Panc1 (cell line): ENCODE results near the gene TAB3. TPM values are rescaled to one million over a fixed set of nuclear protein-coding genes. Genes with fewer than 3 reads are reported as not detected.

Experiments used
- ATAC-seq: fragments of 200-7000 bp; cut with Tn5 transposase; 2 replicates; pipeline ENCODE4 v1.9.1; 2020; ENCODE audit warnings: mild to moderate bottlenecking, moderate library complexity
- BruUV-seq: library from RNA; stranded (reverse); fragments of 400-500 nt; replicated peaks from 2 replicates; lab custom pipeline; 2021; lab: Mats Ljungman, UMichigan
- CTCF ChIA-PET: fragments of 300-600 bp; sonication (Branson Sonifier 250); formaldehyde crosslinking; loops from one replicate; lab custom pipeline; 2022; ENCODE audit warnings: antibody characterized with exemption; lab: Charles Lee
- POLR2A ChIA-PET: fragments of 300-600 bp; sonication (Branson Sonifier 250); formaldehyde crosslinking; loops from one replicate; lab custom pipeline; 2022; ENCODE audit warnings: antibody characterized with exemption; lab: Charles Lee
- DNase-seq: peaks from one replicate; pipeline ENCODE4 v3.0.0-alpha.2; 2010; ENCODE audit warnings: low read depth, low spot score
- H3K27ac ChIP-seq: 2 replicates; pipeline ENCODE4 v1.5.1; 2011; ENCODE audit warnings: mild to moderate bottlenecking, low read length, inconsistent platforms
- H3K27me3 ChIP-seq: fragments of 200-500 bp; sonication (Bioruptor generic); 2 replicates; pipeline ENCODE4 v1.6.0; 2014; ENCODE audit warnings: low read length, inconsistent platforms; ENCODE audit not compliant: control insufficient read depth, insufficient read depth
- H3K36me3 ChIP-seq: fragments of 200-500 bp; sonication (Bioruptor generic); 2 replicates; pipeline ENCODE4 v1.5.1; 2014; ENCODE audit warnings: inconsistent platforms, mild to moderate bottlenecking, low read length, moderate library complexity; ENCODE audit not compliant: control insufficient read depth, insufficient read depth
- H3K4me1 ChIP-seq: 2 replicates; pipeline ENCODE4 v1.5.1; 2011; ENCODE audit warnings: inconsistent platforms, mild to moderate bottlenecking, low read length, moderate library complexity; ENCODE audit not compliant: control insufficient read depth, insufficient read depth
- H3K4me3 ChIP-seq, 2 experiments: 2 replicates each; pipeline ENCODE4 v1.5.1; 2011 to 2012; ENCODE audit warnings: low read depth in 2 of 2, low read length in 2 of 2, mild to moderate bottlenecking in 2 of 2, inconsistent platforms in 1 of 2, moderate library complexity in 1 of 2
- H3K9me3 ChIP-seq: fragments of 200-500 bp; sonication (Bioruptor generic); 2 replicates; pipeline ENCODE4 v1.5.1; 2014; ENCODE audit warnings: low read depth, mild to moderate bottlenecking, inconsistent platforms, low read length, moderate library complexity; ENCODE audit not compliant: control insufficient read depth, insufficient read depth
- POLR2AphosphoS5 ChIP-seq: IDR thresholded peaks from 2 replicates; pipeline ENCODE4 v1.6.1; 2012; ENCODE audit warnings: mild to moderate bottlenecking, low read depth, low read length, moderate library complexity
- SIN3A ChIP-seq: IDR thresholded peaks from 2 replicates; pipeline ENCODE4 v1.6.1; 2012; ENCODE audit warnings: low read depth, mild to moderate bottlenecking, low read length, moderate library complexity, borderline replicate concordance; ENCODE audit not compliant: insufficient read depth
- TCF7L2 ChIP-seq: IDR thresholded peaks from 2 replicates; pipeline ENCODE4 v1.6.1; 2011; ENCODE audit warnings: mild to moderate bottlenecking, low read depth, low read length, inconsistent platforms
- in situ Hi-C: cut with HindIII; loops from 2 replicates; pipeline ENCODE4 v1.10.0; 2016; ENCODE audit warnings: low sequenced_read_pairs, low pct_unique_long_range_greater_than_20kb
- intact Hi-C: fragments of 100-400 bp; cut with micrococcal nuclease; formaldehyde crosslinking; loops from one replicate; pipeline ENCODE4 v1.10.0; 2022; ENCODE audit not compliant: unreplicated experiment
- total RNA-seq: library from RNA; stranded (reverse); gene quantifications from one replicate; pipeline ENCODE4 v1.2.1, GENCODE V29; 2021; ENCODE audit not compliant: unreplicated experiment
- TF ChIP-seq, protein P1 (sequence below), 2 experiments: IDR thresholded peaks; 2 replicates each; pipeline ENCODE4 v1.6.1; 2011 to 2012; ENCODE audit warnings: low read depth in 2 of 2, control low read depth in 1 of 2, low read length in 1 of 2, mild to moderate bottlenecking in 1 of 2, moderate library complexity in 1 of 2; ENCODE audit not compliant: insufficient read depth in 1 of 2
- TF ChIP-seq, protein P2 (sequence below): fragments of 450-650 bp; IDR thresholded peaks from 2 replicates; pipeline ENCODE4 v1.5.1; 2017; ENCODE audit warnings: mild to moderate bottlenecking

TAB3 gene
- total RNA-seq, 1 experiment from 2014 or later, result 7.7 TPM

DNA sequence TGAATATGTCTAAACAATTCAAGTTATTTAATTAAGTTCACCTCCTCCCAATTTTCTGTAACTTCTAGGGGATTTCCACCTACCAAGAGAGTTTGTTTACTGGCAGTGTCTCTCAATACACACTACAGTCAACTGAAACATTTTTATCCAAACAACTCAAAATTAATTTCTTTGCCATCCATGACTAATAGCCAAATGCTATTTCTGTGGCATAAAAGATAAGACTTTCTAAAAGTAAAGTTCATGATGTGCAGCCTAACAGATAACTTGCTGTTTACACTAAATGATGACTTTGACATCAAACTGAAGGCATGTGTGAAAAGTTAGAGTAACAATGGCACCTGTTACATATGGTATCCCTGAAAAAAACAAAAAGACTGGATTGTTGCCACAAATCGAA, 7.3 kb downstream of the TAB3 start:
- no peaks in the 10 kb centered on the region for H3K36me3 ChIP-seq
- no peak for ATAC-seq
- CTCF ChIA-PET, result no interaction called here
- H3K27me3 ChIP-seq, result no peaks in the 10 kb centered on the region
- no peak for DNase-seq
- H3K4me1 ChIP-seq, result no peaks in the 10 kb centered on the region
- H3K4me3 ChIP-seq, result no peak overlapping the region
- TF ChIP-seq SIN3A (no peak), POLR2AphosphoS5 (no peak)
- TF ChIP-seq, protein P1, sequence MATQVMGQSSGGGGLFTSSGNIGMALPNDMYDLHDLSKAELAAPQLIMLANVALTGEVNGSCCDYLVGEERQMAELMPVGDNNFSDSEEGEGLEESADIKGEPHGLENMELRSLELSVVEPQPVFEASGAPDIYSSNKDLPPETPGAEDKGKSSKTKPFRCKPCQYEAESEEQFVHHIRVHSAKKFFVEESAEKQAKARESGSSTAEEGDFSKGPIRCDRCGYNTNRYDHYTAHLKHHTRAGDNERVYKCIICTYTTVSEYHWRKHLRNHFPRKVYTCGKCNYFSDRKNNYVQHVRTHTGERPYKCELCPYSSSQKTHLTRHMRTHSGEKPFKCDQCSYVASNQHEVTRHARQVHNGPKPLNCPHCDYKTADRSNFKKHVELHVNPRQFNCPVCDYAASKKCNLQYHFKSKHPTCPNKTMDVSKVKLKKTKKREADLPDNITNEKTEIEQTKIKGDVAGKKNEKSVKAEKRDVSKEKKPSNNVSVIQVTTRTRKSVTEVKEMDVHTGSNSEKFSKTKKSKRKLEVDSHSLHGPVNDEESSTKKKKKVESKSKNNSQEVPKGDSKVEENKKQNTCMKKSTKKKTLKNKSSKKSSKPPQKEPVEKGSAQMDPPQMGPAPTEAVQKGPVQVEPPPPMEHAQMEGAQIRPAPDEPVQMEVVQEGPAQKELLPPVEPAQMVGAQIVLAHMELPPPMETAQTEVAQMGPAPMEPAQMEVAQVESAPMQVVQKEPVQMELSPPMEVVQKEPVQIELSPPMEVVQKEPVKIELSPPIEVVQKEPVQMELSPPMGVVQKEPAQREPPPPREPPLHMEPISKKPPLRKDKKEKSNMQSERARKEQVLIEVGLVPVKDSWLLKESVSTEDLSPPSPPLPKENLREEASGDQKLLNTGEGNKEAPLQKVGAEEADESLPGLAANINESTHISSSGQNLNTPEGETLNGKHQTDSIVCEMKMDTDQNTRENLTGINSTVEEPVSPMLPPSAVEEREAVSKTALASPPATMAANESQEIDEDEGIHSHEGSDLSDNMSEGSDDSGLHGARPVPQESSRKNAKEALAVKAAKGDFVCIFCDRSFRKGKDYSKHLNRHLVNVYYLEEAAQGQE (IDR thresholded peaks at IDR 0.05; ENCODE audit: insufficient read depth in 1 of 2, low read depth in 2 of 2, low read length in 1 of 2), result no peak
- TF ChIP-seq, protein P2, sequence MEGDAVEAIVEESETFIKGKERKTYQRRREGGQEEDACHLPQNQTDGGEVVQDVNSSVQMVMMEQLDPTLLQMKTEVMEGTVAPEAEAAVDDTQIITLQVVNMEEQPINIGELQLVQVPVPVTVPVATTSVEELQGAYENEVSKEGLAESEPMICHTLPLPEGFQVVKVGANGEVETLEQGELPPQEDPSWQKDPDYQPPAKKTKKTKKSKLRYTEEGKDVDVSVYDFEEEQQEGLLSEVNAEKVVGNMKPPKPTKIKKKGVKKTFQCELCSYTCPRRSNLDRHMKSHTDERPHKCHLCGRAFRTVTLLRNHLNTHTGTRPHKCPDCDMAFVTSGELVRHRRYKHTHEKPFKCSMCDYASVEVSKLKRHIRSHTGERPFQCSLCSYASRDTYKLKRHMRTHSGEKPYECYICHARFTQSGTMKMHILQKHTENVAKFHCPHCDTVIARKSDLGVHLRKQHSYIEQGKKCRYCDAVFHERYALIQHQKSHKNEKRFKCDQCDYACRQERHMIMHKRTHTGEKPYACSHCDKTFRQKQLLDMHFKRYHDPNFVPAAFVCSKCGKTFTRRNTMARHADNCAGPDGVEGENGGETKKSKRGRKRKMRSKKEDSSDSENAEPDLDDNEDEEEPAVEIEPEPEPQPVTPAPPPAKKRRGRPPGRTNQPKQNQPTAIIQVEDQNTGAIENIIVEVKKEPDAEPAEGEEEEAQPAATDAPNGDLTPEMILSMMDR, result no peak
- in situ Hi-C loops (no loop called here), intact Hi-C loops (no loop called here)
- POLR2A ChIA-PET, result no interaction called here
- no TSS peak for BruUV-seq
- no peak overlapping the region for H3K27ac ChIP-seq
- no peaks in the 10 kb centered on the region for H3K9me3 ChIP-seq

DNA sequence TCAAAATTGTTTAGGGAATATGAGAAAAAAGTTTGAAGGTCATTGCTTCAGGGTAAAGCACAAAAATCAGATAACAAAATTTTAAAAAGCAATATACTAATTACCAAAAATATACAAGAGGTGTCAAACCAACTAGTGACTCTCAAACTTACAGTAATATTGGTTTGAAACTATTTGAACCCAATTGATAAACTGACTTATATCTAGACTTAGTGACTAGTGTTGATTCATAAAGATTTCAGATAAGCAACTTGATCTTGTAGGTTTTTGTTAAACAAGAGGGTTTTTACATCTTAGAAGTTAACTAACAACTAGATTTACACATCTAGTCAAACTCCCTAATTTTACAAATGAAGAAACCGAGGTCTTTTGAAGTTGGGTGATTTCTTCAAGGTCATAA, 7.7 kb downstream of the TAB3 start:
- no peaks in the 10 kb centered on the region for H3K9me3 ChIP-seq
- intact Hi-C loops, result no loop called here
- no peak for ATAC-seq
- TF ChIP-seq, protein P2, result no peak
- TF ChIP-seq, protein P1 (IDR thresholded peaks at IDR 0.05; ENCODE audit: insufficient read depth in 1 of 2, low read depth in 2 of 2, low read length in 1 of 2), result no peak
- TF ChIP-seq TCF7L2 (no peak), POLR2AphosphoS5 (no peak), SIN3A (no peak)
- no peaks in the 10 kb centered on the region for H3K36me3 ChIP-seq
- in situ Hi-C loops, result no loop called here
- CTCF ChIA-PET, result no interaction called here
- BruUV-seq, result no TSS peak
- no peaks in the 10 kb centered on the region for H3K4me1 ChIP-seq
- DNase-seq, result no peak
- H3K27ac ChIP-seq, result no peak overlapping the region
- POLR2A ChIA-PET, result no interaction called here
- no peak overlapping the region for H3K4me3 ChIP-seq
- no peaks in the 10 kb centered on the region for H3K27me3 ChIP-seq
